HG03060 (cell line): ENCODE data around the gene ADCY9.

Source experiments
- ATAC-seq: cut with Tn5 transposase; IDR thresholded peaks from one replicate; pipeline ENCODE4 v1.9.1; 2021; ENCODE audit warnings: low read depth, moderate number of reproducible peaks; ENCODE audit not compliant: unreplicated experiment

The ADCY9 gene

GRCh38 chr16:4124535-4125294, 8.5 kb upstream of the ADCY9 start:
- no peak for ATAC-seq

- ATAC-seq: no peak
These were observed 7.5 kb upstream of the ADCY9 start for GRCh38 chr16:4123616-4124300.

- ATAC-seq: no peak
These were observed 3.9 kb upstream of the ADCY9 start for GRCh38 chr16:4120176-4120575.

- ATAC-seq: no peak
These were observed 972 bp upstream of the ADCY9 start for GRCh38 chr16:4117250-4117578.

- no peak for ATAC-seq
These were observed 308 bp downstream of the ADCY9 start for GRCh38 chr16:4115949-4116318.

- ATAC-seq: no peak
These were observed 863 bp downstream of the ADCY9 start for GRCh38 chr16:4115209-4115948.

GRCh38 chr16:4114257-4115208, 1.7 kb downstream of the ADCY9 start:
- no peak for ATAC-seq

GRCh38 chr16:4113358-4114256, 2.6 kb downstream of the ADCY9 start:
- ATAC-seq: no peak

- ATAC-seq: no peak
These were observed 4.2 kb downstream of the ADCY9 start for GRCh38 chr16:4111748-4112696.

- ATAC-seq: no peak
These were observed 5.6 kb downstream of the ADCY9 start for GRCh38 chr16:4110680-4111079.

GRCh38 chr16:4110065-4110464, 6.2 kb downstream of the ADCY9 start:
- ATAC-seq: no peak

- ATAC-seq: no peak
These were observed 6.9 kb downstream of the ADCY9 start for GRCh38 chr16:4109250-4109736.

GRCh38 chr16:4106516-4106915, 9.7 kb downstream of the ADCY9 start:
- ATAC-seq: no peak

GRCh38 chr16:4105848-4106247, 10.4 kb downstream of the ADCY9 start:
- no peak for ATAC-seq

GRCh38 chr16:4103745-4104144, 12.5 kb downstream of the ADCY9 start:
- no peak for ATAC-seq

- ATAC-seq: no peak
These were observed 14.6 kb downstream of the ADCY9 start for GRCh38 chr16:4101421-4102219.

GRCh38 chr16:4098501-4098900, 17.7 kb downstream of the ADCY9 start:
- no peak for ATAC-seq
